Stimulated activated CD8-positive, alpha-beta memory T cell treated with anti-CD3 and anti-CD28 coated beads, Interleukin-4, amount 100 ng/mL, for 48 hours (primary cell): ENCODE measurements around the gene USHBP1.

ENCODE experiments used
- DNase-seq: peaks from one replicate; pipeline ENCODE4 v3.0.0-alpha.2; 2020

Gene USHBP1

GRCh38 chr19:17211547-17212446, 52.7 kb downstream of the USHBP1 start:
- no peak for DNase-seq

GRCh38 chr19:17210296-17210695, 54.2 kb downstream of the USHBP1 start:
- DNase-seq = no peak

GRCh38 chr19:17209126-17210036, 55.2 kb downstream of the USHBP1 start:
- peak; percentile 83 for DNase-seq

DNA sequence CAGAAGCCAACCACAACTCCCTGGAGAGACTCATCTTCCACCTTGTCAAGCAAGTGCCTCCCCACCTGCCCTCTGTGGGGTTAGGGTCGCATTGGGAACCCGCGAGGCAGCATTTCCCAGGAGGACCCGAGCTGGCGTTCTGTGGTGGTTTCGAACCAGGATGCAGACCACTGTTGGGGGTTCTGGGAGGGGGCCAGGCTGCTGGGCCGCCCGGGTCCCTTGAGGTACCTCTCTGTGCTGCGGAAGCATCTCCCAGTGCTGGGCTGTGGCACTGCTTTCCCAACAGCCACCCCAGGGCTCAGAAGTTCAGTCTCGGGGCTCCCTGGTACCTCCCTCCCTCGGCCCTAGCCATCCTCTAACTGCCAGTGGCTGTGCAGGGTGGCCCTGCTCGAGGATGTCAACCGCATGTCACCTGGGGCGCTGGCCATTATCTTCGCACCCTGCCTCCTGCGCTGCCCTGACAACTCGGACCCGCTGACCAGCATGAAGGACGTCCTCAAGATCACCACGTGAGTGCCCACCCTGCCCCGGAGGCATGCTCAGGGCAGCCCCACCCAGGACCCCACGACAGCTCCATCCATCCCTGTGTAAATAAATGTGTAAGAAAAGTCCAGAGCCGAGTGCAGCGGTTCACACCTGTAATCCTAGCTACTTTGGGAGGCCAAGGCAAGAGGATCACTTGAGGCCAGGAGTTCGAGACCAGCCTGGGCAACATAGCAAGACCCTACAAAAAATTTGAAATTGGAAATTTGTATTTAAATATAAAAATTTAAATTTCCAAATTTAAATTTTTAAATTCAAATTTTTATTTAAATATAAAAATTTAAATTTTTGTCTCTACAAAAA, 57.6 kb downstream of the USHBP1 start:
- DNase-seq = no peak

- DNase-seq = peak; percentile 73
These were observed 59.1 kb downstream of the USHBP1 start for GRCh38 chr19:17205237-17206140.

- no peak for DNase-seq
These were observed 61.8 kb downstream of the USHBP1 start for GRCh38 chr19:17202713-17203112.

GRCh38 chr19:17202249-17202648, 62.3 kb downstream of the USHBP1 start:
- peak; percentile 64 for DNase-seq

DNA sequence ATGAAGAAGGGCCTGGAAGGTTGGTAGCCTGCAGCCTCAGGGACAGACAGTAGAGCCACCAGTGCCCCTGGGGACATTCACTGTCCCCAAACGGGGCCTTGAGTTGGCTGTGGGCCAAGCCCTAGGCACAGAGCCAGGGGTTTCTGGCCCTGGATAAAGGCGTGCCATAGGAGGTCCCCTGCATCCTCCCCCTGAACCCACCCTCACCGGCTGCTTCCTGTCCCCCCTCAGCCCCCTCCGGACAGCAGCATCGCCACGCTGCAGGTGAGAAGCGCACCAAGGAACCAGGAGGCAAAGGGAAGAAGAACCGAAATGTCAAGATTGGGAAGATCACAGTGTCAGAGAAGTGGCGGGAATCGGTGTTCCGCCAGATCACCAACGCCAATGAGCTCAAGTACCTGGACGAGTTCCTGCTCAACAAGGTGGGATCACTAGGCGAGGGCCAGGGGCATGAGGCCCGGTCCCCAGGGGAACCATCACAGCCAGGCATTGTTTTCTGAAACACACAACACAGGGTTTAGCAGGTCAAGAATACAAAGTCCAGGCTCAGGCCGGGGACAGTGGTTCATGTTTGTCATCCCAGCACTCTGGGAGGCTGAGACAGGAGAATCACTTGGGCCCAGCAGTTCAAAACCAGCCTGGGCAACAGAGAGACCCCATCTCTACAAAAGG, 64.0 kb downstream of the USHBP1 start:
- no peak for DNase-seq
